ENCODE measurements around the gene SRC.

Gene SRC

GRCh38 chr20:37382482-37383120, 36.7 kb downstream of the SRC start:
- DNase-seq (ENCODE audit: low spot score) = no peak

- peak; percentile 79 for DNase-seq (ENCODE audit: low spot score)
Measured at GRCh38 chr20:37383229-37383989, 37.5 kb downstream of the SRC start.

GRCh38 chr20:37384683-37385174, 38.8 kb downstream of the SRC start:
- DNase-seq (ENCODE audit: low spot score) = peak; percentile 61

GRCh38 chr20:37385176-37385575, 39.2 kb downstream of the SRC start:
- DNase-seq (ENCODE audit: low spot score) = no peak

GRCh38 chr20:37385659-37386504, 39.9 kb downstream of the SRC start:
- no peak for DNase-seq (ENCODE audit: low spot score)

GRCh38 chr20:37386505-37387251, 40.7 kb downstream of the SRC start:
- DNase-seq (ENCODE audit: low spot score) = no peak

- no peak for DNase-seq (ENCODE audit: low spot score)
Measured at GRCh38 chr20:37387519-37388269, 41.8 kb downstream of the SRC start.

- DNase-seq (ENCODE audit: low spot score) = no peak
Measured at GRCh38 chr20:37388831-37389230, 42.9 kb downstream of the SRC start.

- DNase-seq (ENCODE audit: low spot score) = no peak
Measured at GRCh38 chr20:37389241-37389747, 43.4 kb downstream of the SRC start.

GRCh38 chr20:37389844-37390275, 43.9 kb downstream of the SRC start:
- DNase-seq (ENCODE audit: low spot score) = no peak

- no peak for DNase-seq (ENCODE audit: low spot score)
Measured at GRCh38 chr20:37390503-37390890, 44.6 kb downstream of the SRC start.

- no peak for DNase-seq (ENCODE audit: low spot score)
Measured at GRCh38 chr20:37390891-37391525, 45.1 kb downstream of the SRC start.

GRCh38 chr20:37392441-37393195, 46.7 kb downstream of the SRC start:
- peak; percentile 53 for DNase-seq (ENCODE audit: low spot score)

GRCh38 chr20:37393196-37393862, 47.4 kb downstream of the SRC start:
- no peak for DNase-seq (ENCODE audit: low spot score)

- DNase-seq (ENCODE audit: low spot score) = no peak
Measured at GRCh38 chr20:37393863-37394542, 48.1 kb downstream of the SRC start.

- no peak for DNase-seq (ENCODE audit: low spot score)
Measured at GRCh38 chr20:37394543-37395409, 48.8 kb downstream of the SRC start.

- DNase-seq (ENCODE audit: low spot score) = no peak
Measured at GRCh38 chr20:37395410-37395797, 49.5 kb downstream of the SRC start.
